Activated CD8-positive, alpha-beta T cell treated with anti-CD3 and anti-CD28 coated beads for 36 hours (primary cell): ENCODE data around the gene C1R. TPM values are rescaled to one million over a fixed set of nuclear protein-coding genes. Genes with fewer than 3 reads are reported as not detected.

Source experiments
- ATAC-seq: fragments of 200-7000 bp; cut with Tn5 transposase; one replicate; pipeline ENCODE4 v1.10.0; 2021; ENCODE audit warnings: mild to moderate bottlenecking, moderate library complexity
- CTCF ChIA-PET: fragments of 350-600 bp; sonication (Branson Sonifier 250); formaldehyde crosslinking; loops from one replicate; lab custom pipeline; 2021; ENCODE audit warnings: antibody characterized with exemption; lab: Charles Lee
- POLR2A ChIA-PET: fragments of 350-600 bp; sonication (Branson Sonifier 250); formaldehyde crosslinking; loops from one replicate; lab custom pipeline; 2021; ENCODE audit warnings: antibody characterized with exemption; lab: Charles Lee
- DNase-seq: peaks from one replicate; pipeline ENCODE4 v3.0.0-alpha.2; 2020
- H3K27ac Mint-ChIP-seq: one replicate; pipeline ENCODE4 v1.8.0; 2021; ENCODE audit warnings: mild to moderate bottlenecking, mixed read lengths
- H3K27me3 Mint-ChIP-seq: one replicate; pipeline ENCODE4 v1.8.0; 2021; ENCODE audit warnings: mixed read lengths
- H3K36me3 Mint-ChIP-seq: one replicate; pipeline ENCODE4 v1.8.0; 2021; ENCODE audit warnings: low read depth, mixed read lengths
- H3K4me1 Mint-ChIP-seq: one replicate; pipeline ENCODE4 v1.8.0; 2021; ENCODE audit warnings: low read depth, mixed read lengths
- H3K4me3 Mint-ChIP-seq: one replicate; pipeline ENCODE4 v1.8.0; 2021; ENCODE audit warnings: mild to moderate bottlenecking, moderate library complexity, mixed read lengths
- H3K9me3 Mint-ChIP-seq: one replicate; pipeline ENCODE4 v1.8.0; 2021; ENCODE audit warnings: mixed read lengths
- intact Hi-C: fragments of 100-400 bp; cut with micrococcal nuclease; formaldehyde crosslinking; loops from one replicate; pipeline ENCODE4 v1.10.0; 2022
- total RNA-seq, 2 experiments: library from RNA; stranded (reverse); gene quantifications; one replicate each; pipeline ENCODE4 v1.2.3, GENCODE V29; 2021
- TF ChIP-seq, protein P1 (sequence below): fragments of 200-600 bp; IDR thresholded peaks from one replicate; pipeline ENCODE4 v1.8.0; 2022; ENCODE audit warnings: antibody characterized with exemption, mild to moderate bottlenecking

C1R gene
- total RNA-seq, 2 experiments from 2014 or later: 0.97 to 2.4 TPM

DNA sequence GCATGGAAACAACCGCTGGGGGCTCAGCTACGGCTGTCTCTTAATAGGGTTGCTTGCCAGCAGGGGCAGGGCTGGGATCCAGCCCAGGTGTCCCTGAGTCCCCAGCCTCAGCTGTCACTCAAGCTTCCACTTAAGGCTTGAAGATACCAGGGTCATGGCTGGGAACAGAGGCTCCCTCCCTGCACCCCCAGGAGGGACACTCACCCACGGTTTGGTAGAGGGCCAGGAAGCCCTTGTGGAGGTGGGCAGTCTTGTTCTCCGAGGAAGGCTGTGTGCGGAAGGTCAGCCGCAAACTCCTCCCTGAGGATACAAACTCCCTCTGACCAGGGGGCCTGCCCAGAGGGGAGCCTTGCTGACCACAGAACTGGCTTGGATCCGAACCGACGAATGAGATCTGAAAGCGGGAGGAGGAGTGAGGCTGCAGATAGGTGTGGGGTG, 9.5 kb upstream of the C1R start:
- TF ChIP-seq, protein P1, sequence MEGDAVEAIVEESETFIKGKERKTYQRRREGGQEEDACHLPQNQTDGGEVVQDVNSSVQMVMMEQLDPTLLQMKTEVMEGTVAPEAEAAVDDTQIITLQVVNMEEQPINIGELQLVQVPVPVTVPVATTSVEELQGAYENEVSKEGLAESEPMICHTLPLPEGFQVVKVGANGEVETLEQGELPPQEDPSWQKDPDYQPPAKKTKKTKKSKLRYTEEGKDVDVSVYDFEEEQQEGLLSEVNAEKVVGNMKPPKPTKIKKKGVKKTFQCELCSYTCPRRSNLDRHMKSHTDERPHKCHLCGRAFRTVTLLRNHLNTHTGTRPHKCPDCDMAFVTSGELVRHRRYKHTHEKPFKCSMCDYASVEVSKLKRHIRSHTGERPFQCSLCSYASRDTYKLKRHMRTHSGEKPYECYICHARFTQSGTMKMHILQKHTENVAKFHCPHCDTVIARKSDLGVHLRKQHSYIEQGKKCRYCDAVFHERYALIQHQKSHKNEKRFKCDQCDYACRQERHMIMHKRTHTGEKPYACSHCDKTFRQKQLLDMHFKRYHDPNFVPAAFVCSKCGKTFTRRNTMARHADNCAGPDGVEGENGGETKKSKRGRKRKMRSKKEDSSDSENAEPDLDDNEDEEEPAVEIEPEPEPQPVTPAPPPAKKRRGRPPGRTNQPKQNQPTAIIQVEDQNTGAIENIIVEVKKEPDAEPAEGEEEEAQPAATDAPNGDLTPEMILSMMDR: no peak
- H3K4me1 Mint-ChIP-seq: peaks cover 16% of the 10 kb centered on the region
- H3K4me3 Mint-ChIP-seq: no peak overlapping the region
- POLR2A ChIA-PET: interaction anchor here (1.0 to 2.2 kb wide), 6 partner anchors 9 to 158 kb away, joined by 3 to 7 read pairs (median 4); partner anchors contain the start of genes C12orf57, LPCAT3 and RNU7-1
- DNase-seq (no peak), ATAC-seq (no peak)
- H3K27ac Mint-ChIP-seq: no peak overlapping the region
- no peaks in the 10 kb centered on the region for H3K27me3 Mint-ChIP-seq
- peaks cover 25% of the 10 kb centered on the region for H3K36me3 Mint-ChIP-seq
- CTCF ChIA-PET: interaction anchor here (1.6 to 3.3 kb wide), 3 partner anchors 8 to 178 kb away, joined by 5 to 21 read pairs (median 12); partner anchors contain the start of gene C1R
- intact Hi-C loops: loop anchor here (10.0 kb wide), 1 partner anchor 157 kb away; the partner anchor contains the start of genes C12orf57 and RNU7-1
- peaks cover 12% of the 10 kb centered on the region for H3K9me3 Mint-ChIP-seq

GRCh38 chr12:7101047-7101693, 8.9 kb upstream of the C1R start:
- ATAC-seq (no peak), DNase-seq (no peak)
- Mint-ChIP-seq H3K9me3 (peaks cover 8% of the 10 kb centered on the region), H3K27ac (no peak overlapping the region), H3K36me3 (peaks cover 20% of the 10 kb centered on the region), H3K4me3 (no peak overlapping the region), H3K27me3 (no peaks in the 10 kb centered on the region), H3K4me1 (peaks cover 12% of the 10 kb centered on the region)
- TF ChIP-seq, protein P1: no peak
- intact Hi-C loops: loop anchor here (10.0 kb wide), 1 partner anchor 156 kb away; the partner anchor contains the start of genes C12orf57 and RNU7-1
- POLR2A ChIA-PET: interaction anchor here (1.2 to 2.2 kb wide), 2 partner anchors 33 to 157 kb away, joined by 3 to 7 read pairs; partner anchors contain the start of genes C12orf57 and RNU7-1
- CTCF ChIA-PET: interaction anchor here (3.3 kb wide), 1 partner anchor 11 kb away, joined by 21 read pairs; no protein-coding TSS in a partner anchor

DNA sequence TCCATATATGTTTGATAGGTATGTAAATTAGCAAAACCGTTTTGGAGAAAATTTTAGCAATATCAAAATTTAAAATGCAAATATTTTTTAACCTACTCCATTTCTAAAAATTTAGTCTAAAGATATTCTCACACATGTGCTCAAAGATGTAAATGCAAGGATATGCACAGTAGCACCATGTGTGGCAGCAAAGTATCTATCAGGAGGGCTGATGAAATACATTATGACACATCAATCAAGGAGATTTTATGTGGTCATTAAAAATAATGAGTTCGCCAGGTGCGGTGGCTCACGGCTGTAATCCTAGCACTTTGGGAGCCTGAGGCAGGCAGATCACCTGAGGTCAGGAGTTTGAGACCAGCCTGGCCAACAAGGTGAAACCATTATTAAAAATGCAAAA, 8.0 kb upstream of the C1R start:
- no peak overlapping the region for H3K27ac Mint-ChIP-seq
- H3K36me3 Mint-ChIP-seq: peaks cover 11% of the 10 kb centered on the region
- ChIA-PET CTCF (interaction anchor here (1.6 to 3.3 kb wide), 2 partner anchors 9 to 12 kb away, joined by 7 to 21 read pairs; partner anchors contain the start of gene C1RL), POLR2A (no interaction called here)
- ATAC-seq (no peak), DNase-seq (no peak)
- no peak overlapping the region for H3K4me3 Mint-ChIP-seq
- intact Hi-C loops: loop anchor here (10.0 kb wide), 1 partner anchor 155 kb away; the partner anchor contains the start of genes C12orf57 and RNU7-1
- no peaks in the 10 kb centered on the region for H3K27me3 Mint-ChIP-seq
- H3K4me1 Mint-ChIP-seq: peaks cover 6% of the 10 kb centered on the region
- no peaks in the 10 kb centered on the region for H3K9me3 Mint-ChIP-seq
- TF ChIP-seq, protein P1: no peak

GRCh38 chr12:7099290-7099996, 7.2 kb upstream of the C1R start:
- Mint-ChIP-seq H3K36me3 (peaks cover 7% of the 10 kb centered on the region), H3K9me3 (no peaks in the 10 kb centered on the region), H3K27me3 (no peaks in the 10 kb centered on the region), H3K4me3 (no peak overlapping the region), H3K4me1 (peaks cover 3% of the 10 kb centered on the region), H3K27ac (no peak overlapping the region)
- intact Hi-C loops: no loop called here
- TF ChIP-seq, protein P1: no peak
- CTCF ChIA-PET: interaction anchor here (1.2 to 1.6 kb wide), 2 partner anchors 9 to 12 kb away, joined by 7 to 8 read pairs; partner anchors contain the start of gene C1RL
- POLR2A ChIA-PET: interaction anchor here (0.8 to 1.1 kb wide), 2 partner anchors 9 to 156 kb away, joined by 3 read pairs; partner anchors contain the start of genes C12orf57 and RNU7-1
- DNase-seq (no peak), ATAC-seq (no peak)
